ENCODE data around the gene CNIH3.

DNA sequence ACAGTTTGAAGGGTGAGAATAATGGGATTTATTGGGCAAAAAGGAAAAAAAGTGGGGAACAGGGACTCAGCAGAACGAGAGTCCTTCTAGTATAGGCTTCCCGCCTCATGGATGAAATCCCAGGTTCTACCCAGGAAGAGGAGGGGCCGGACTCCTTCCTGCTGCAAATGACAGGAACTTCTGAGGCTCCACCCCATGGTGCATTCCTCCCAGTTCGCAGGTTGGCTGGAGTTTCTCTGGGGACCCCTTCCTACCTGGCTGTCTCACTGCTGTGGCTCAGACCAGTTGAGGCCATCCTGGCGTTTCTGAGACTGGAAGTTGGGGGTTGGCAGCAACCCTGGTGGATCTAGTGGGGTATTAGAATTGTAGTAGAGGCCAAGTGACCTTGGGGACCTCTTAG, 27.5 kb downstream of the CNIH3 start:
- TF ChIP-seq CTCF (IDR thresholded peaks at IDR 0.05) (no peak), POLR2A (IDR thresholded peaks at IDR 0.05) (no peak)

Data from uterus (tissue), 2 donors.